NCI-H1436 treated with DMSO at 0.1 percent for 48 hours (cell line): ENCODE measurements around the gene CABP4.

Source experiments
- DNase-seq: peaks from one replicate; lab custom pipeline; 2025; lab: John Stamatoyannopoulos, UW

CABP4 gene

DNA sequence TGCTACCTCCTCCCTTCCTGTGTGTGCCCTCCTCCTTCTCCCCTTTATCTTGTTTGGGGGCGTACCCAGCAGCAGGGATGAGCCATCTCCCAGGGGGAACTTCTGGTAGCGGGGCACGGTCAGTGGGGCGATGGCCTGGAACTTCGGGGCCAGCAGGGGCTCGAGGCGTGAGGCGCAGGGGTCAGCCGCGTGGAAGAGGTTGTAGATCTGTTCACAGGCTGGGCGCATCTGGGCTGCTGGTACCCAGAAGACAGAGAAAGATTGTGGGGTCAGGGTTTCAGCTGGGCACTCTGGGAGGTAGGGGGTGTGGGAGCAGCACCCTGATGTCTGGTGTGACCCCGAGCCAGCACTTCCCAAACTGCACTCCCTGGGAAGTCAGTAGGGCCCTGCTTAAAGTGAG, 41.0 kb downstream of the CABP4 start:
- DNase-seq, result no peak

DNA sequence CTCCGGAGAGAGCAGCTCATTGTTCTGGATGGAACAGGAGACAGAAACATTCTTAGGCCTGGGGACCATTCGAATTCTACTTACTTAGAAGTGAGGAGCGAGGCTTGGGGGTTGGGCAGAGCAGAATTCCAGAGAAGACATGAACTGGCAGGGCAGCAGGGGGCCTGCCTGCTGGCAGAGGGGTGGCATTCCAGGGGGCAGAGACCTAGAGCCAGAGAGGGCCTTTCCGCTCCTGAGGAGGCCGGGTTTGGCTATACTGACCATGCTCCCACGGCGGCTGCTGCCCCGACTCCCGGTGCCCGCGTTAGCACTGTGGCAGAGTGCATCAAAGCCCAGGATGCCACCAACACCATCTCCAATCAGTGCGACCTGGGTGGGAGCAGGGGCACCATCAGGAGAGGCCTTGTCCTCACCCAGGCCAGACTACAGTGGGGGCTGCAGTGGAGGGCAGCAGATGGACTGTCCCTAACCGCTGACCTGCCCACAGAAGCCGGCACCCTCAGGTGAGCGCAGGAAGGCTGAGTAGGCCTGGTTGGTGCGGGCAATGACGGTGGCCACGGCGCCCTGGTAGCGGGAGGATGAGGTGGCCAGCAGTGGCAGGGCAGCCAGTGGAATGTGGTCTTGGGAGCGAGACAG, 42.6 kb downstream of the CABP4 start:
- no peak for DNase-seq

DNA sequence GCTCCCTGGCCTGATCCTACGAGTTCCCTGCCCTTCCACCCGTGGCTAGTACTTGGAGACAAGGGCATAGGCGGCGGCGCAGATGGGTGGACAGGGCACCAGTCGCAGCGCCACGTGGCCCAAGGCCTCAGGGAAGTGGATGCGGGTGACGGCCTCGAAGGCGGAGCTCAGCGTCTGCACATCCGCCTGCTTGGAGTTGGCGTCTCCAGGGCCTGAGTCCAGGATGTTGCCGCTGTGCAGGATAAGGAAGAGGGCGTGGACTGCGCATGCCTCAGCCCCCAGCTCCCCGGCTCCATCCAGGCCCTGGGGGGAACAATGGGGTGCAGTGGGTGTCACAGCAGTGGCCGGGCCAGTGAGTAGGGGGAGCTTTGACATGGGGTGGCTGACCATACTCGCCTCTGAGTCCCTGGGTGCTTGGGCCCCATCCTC, 43.4 kb downstream of the CABP4 start:
- no peak for DNase-seq

DNA sequence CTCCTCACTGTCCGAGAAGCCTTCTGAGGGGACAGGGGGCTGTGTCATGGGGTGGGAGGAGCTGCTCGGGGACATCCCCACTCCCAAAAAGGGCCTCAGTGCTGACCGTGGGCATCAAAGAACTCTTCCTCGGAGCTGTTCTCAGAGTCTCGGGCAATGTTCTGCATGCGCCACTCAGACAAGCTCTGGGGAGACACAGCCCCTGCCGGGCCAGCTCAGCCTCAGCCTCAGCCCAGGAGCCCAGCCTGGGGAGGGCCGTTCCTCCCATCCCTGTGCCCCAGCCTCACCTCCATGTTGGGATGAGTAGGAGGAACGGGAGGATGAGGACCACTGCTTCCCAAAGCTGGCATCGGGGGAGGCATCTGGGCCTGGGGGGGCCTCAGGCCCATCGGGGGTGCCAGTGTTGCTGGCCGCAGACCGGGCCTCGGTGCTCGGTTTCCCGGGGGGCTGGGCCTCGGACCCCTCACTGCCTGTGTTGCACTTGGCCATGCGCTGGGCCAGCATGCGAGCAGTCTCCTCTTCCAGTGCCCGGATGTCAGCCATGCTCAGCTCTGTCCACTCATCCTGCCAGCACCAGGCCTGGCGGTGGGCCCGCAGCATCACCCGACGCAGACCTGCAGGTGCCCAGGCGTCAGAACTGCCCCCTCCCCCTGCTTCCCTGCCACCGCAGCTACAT, 44.8 kb downstream of the CABP4 start:
- no peak for DNase-seq

DNA sequence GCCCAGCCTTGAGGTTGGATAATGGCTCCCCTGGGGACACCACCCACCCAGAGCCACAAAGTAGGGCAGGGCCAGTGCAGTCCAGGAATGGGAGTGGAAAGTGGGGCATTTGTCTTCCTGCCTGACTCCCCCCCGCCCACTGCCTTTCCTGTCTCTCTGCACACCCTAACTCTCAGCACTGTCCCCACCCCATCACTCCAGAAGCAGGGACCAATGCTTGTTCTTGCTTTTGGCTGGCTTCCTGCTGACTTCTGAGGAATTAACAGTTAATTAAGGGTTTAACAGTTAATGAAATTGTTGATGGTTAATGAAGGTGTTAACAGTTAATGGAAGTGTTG, 45.3 kb downstream of the CABP4 start:
- DNase-seq, result no peak

DNA sequence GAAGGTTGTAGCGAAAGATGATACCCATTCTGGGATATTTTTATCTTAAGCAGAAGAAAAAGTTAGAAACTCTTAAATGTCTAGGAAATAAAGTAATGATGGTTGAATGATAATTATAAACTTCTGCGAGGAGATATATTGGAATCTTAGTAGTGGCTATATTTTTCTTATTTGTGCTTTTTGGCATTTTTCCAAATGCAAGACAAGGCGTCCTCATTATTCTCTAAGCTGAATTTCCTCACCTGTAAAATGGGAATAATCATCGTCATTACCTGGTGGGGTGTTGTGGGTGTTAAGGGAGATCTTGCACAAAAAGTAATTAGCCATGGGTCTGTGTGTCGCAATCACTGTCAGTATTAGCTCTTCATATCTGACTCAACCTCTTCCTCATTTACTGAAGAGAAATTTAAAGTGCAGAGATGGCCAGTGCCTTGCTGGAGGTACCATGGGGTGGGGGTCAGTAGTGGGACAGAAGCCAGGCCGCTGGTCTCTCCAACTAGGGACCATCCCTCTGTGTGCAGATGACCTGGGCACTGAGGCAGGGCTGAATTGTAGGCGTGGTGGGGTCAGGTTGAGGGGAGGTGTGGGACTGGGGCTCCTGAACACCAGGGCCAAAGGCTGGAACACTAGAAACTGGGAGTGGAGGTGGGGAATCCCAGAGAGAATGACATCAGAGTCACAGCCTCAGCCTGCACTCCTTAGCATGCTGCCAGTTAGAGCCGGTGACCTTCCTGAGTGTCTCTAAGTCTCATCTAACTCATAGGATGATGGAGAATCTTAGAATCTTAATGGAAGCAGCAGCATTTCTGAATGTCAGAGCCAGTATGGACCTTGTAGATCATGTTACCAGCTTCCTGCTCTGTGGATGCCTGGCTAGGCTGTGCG, 45.9 kb downstream of the CABP4 start:
- DNase-seq, result no peak

DNA sequence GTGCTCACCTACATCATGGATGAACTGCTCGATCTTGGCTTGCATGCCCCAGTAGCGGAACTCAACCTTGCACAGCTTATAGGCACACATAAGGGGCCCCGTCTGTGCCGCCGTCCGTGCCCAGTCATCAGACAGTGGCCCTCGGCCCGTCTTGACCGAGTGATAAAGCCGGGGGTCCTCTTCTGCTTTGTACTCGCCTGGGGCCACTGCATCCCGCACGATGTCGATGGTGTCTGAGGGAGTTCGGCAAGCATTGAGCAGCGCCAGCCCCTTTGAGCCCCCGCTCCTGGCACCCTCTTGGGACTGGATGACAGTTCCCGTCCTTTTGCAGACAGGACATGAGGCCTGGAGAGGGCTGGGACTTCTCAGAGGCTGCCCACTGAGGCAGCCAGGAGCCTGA, 46.7 kb downstream of the CABP4 start:
- DNase-seq, result no peak

DNA sequence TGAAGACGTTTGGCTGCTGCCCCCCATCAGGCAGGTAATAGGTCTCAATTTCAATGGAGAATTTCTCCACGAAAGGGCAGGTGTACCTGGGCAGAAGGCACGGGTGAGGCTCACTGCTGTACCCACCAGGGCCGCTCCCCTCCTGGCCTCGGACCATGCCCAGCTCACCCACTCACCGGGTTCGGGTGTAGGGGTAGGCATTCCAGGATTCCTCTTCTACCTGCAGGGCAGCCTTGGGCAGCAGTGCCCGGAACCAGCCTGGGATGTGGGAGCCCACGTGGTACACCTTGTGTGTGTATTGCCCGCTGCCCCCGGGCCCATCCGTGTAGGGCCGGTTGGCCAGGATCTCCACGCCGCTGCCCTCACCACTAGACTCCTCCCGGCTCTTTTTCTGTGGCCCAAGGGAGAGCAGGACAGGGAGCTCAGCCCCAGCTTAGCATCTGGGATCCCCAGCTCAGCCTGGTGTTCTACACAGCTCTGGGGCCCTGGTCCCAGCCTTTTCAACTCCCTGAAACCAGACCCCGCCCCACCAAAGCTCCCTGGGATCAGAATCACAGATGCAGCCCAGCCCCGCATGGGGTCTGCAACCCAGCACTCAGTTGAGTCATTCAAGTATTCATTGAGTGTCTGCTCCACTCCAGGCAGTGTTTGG, 47.3 kb downstream of the CABP4 start:
- no peak for DNase-seq

DNA sequence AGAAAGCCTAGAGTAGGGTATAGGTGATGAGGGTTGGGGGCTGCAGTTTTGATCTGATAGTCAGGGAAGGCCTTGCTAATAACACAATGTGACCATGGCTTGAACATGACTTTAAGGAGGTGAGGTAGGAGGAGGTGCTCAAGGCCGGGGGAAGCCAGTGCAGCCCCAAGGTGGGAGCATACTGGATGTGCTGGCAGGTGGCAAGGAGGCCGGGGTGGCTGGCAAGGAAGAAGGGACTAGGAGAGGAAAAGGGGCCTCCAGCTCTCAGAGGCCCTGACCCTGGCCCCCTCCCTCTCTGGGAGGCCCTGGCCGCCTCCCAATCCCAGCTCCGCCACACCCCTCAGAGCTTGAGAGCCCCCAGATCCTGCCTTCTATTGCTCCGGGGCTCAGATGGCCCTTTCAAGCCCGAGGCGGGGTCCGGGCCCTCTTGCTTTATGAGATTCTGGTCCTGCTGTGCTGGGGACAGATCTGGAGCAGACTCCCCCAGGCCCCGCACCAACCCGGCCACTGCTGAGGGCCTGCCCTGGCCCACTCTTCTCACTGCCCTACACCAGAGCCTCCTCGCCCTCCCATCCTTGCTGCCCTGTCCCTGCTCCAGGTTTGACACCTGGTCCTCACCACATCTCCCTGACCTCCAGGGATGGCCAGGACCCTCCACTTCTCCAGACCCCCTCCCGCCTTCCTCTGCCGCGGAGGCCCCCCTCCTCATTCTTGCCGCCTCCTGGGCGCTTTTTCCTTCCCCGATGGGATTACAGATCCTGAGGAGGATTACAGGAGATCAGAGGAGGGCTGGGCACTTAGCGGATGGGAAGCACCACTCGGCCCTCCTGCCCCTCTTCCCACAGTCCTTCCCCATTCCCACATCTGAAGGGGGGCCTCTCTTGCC, 48.2 kb downstream of the CABP4 start:
- DNase-seq, result no peak

DNA sequence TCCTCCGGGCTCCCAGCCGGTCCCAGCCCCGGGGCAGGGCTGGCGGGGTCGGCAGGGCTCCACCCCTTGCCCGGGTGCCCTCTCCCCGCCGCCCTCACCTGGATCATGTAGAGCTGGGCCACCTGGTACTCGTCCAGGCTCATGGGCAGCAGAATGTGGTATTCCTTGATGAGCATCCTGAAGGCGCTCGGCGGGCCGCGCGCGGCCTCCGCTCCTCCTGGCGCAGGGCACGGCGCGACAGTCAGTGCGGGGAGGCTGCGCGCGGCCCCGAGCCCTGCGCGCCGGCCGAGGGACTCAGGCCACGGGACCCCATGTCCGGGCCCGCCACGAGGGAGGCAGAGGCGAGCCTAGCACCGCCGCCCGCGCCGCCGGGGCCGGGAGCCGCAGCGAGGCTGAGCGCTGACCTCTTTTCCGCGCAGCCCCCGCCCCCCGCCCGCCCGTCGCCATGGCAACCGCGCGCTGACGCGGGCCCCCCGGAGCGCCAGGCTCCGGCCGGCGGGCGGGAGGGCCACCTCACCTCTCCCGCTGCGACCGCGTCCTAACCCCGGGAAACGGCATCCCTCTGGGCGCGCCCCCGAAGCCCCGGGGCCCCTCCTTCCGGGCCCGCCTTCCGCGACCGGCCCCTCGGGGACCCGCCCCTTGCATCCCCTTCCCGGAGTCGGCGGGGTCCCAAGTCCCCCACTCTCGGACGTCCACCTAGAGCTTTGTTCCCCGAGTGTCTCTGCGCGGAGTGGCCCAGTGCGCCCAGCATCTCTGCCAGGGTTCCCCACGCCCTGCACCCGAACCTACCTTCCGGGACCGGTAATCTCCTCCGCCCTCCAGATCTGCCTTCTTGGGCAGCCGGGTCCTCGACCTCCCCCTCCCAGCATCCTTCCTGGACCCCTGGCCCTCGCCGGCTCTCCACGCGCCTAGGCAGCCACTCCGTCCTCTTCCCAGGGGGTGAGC, 49.1 kb downstream of the CABP4 start:
- DNase-seq, result no peak

DNA sequence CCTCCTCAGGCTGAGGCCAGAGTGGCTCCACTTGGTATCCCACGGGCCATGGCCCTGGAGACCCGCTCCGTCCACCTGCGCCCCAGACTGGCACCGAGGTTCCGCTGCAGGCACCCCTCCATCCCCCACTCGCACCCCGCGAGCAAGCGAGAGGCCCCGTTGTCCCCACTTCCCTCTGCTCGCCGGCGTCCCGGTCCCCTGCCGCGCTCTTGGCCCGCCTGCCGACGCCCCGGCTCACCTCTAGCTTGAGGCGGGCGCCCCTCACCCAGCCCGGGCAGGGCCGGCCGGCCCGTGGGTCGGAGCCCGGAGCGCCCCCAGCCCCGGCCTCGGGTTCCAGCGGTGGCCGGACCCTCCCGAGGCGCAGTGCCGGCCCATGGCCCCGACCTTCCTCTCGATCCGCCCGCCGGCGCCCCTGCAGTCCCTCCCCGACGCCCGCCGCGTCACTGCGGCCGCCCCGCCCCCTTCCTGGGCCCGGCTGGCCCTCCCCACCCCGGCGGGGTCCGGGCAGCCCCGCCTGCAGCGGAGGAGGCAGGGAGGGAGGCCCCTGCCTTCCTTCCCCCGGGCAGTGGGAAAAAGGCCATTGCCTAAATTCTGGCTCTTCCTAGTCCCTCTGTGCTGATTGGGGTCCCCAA, 49.9 kb downstream of the CABP4 start, which contains the start of gene PITPNM1:
Gene PITPNM1 (minus strand): TSS at position 414 of the 632 bp plus-strand sequence. CDS start 1,183 bp downstream, outside the sequence.
- DNase-seq, result no peak

DNA sequence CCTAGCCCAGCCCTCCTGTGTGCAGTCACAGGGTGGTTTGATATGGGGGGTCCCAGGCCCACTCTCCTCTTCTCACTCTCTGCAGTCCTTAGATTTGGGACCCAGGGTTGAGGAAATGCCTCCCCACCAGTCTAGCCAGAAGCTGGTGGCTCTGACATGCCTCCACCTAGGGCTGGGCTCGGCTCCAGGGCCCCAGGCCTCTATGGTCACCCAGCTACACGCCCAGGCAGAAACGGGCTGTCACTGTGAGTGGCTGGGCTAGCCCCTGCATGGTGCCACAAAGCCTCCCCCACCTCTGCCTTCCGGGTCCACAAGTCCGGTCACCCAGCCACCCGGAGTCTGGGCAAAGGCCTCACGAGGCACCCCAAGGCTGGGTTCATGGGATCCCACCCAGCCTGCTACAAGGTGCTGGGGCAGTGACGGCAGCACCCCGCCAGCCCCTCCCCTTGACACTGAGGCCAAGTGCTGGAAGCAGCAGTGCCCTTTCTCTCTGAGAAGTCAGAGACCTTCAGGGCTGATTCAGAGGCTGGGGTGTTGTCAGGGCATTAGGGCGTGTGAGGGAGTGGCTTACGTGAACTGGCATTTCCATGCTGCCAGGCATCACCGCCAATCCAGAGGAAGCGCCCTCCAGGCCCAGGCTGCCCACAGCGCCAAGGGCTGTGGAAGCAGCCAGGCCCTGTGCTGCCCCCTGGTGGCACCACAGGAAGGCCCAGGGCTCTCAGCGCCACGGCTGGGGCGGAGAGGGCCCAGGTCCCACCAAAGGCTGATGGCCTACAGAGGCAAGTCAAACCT, 50.6 kb downstream of the CABP4 start:
- DNase-seq, result peak; percentile 8

DNA sequence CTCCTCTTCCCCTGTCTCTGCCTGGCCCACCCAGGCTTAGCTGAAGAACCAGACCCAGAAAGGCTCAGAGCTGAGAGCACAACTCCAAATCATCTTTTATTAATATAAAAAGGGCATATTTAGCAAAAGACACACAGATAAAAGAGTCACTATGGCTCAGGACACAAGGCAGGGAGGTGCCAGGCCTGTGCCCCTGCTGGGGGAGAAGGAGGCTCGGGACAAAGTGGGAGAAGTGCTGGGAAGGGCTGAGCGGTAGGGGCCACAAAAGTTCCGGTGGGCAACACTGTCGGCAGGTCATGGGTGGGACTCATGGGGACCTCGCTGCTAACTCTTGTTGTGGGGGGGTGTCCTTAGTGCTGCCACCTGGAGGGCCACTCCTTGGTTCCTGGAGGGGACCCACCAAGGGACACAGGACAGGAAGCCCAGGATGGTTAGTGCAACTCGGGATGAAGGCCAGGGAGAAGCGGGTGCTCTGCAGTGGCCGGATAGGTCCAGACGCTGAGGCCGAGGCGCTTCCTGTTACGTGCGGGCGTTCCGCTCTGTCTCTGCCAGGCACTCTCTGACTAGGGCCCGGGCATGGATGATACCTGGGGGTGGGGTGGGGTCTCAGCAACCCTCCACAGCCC, 51.4 kb downstream of the CABP4 start:
- DNase-seq, result no peak

DNA sequence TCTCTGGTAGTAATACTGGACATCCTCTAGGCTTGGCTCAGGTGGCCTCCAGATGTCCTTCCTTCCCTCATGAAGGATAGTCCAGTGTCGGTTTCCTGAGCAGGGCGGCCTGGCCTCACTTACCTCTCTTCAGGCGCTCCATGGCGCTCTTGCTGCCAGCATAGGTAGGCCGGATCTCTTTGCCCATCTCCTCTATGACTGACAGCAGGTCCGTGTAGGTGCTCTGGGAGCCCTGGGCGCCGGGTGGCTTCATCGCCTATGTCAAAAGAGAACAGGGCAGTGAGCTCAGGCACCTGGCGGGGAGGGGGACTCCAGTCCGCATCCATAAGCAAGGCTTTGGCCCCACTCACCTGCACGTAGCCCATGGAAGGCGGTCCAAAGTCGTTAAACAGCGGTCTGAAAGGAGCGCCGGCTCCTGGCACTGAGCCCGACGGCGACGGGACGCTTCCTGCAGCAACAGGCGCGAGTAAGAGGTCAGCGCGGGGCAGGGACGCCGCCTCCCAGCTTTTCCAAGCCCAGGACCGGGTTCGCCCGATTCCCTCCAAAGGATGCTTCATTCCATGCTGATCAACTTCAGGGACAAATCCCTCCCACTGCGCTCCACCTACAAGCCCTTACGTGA, 52.2 kb downstream of the CABP4 start:
- DNase-seq, result no peak

DNA sequence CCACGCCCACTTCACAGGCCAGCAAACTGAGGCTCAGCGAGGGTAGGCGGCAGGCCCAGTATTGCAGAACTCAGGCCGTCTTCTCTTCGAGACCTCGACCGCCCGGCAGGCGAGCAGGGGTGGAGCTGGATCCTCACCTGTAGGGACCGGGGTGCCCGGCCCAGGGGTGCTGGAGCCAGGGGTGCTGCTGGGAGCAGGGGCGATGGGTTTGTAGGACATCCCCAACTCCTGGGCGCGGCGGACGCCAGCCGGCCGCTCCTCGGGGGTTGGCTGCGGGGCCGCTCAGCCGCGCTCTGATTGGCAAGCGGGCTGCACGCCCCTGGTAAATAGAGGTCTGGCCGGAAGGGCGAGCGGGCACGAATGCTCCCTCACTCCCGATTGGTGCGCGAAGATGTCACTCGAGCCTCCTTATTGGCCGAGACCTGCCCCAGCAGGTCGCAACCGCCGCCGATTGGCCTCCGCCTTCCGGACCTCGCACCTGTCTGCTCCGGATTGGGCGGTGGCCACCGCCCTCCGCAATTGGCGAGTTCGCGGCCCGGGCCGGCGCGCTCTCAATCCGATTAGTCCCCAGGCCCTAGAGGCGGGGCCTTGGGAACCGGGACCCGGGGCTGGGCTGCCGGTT, 52.8 kb downstream of the CABP4 start, which contains the start of gene CDK2AP2:
Gene CDK2AP2 (minus strand): TSS at position 299 of the 622 bp plus-strand sequence. CDS start 80 bp downstream, at position 219.
- peak; percentile 96 for DNase-seq

DNA sequence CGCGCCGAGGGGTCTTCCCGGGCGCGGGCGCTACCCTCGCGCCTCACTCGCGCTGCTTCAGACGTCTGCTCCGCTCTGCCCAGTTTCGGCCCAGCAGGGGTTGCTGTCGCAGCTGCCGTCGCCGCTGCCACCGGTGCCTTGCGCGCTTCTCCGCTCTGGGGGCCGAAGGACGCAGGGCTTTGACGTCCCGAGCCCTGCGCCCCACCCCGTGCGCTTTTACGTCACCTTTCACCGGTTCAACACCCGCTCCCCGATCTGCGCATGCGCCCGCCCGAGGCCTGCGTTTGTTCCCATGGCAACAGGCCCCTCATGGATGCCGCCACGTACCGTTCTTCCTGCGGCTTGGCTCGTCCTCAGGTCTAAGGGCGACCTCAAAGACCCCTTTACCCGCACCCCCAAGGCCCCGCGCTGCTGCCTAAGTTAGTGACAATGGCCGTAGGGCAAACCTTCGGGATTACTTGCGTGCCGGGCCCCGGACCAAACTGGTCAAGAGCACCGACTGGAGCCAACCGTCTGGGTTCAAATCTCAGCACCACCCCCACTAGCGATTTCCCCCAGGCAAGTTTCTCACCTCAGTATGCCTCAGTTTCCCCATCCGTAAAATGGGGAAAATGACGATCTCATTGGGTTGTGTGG, 53.5 kb downstream of the CABP4 start:
- peak; percentile 84 for DNase-seq

DNA sequence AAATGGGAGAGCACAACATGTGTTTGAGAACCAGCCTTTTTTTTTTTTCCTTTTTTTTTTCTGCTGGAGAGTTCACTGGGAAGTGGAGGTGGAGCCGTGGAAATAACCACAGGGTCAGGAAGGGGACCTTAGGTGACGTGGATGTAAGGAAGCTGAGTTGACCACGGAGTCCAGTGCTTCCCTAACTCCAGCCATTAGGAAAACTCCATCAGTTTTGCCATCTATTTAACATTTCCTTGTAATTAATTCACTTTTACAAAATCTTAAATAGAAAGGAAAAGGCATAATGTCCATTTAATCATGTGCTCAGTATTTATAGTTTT, 54.8 kb downstream of the CABP4 start:
- DNase-seq, result no peak
